HG02884 (cell line): ENCODE measurements around the gene PPP6C.
A peak's percentile ranks its signal among the peaks of the same experiment; 100 is the strongest.
"Not testable (repeated sequence)": the region's sequence is repeated elsewhere in the genome, so short reads cannot be mapped to it uniquely, and the experiment has no call there.

Experiments used
- ATAC-seq: cut with Tn5 transposase; IDR thresholded peaks from one replicate; pipeline ENCODE4 v1.9.1; 2021; ENCODE audit warnings: mild to moderate bottlenecking, moderate library complexity; ENCODE audit not compliant: unreplicated experiment

PPP6C gene

GRCh38 chr9:125142560-125143376, 46.8 kb downstream of the PPP6C start:
- ATAC-seq, result peak; percentile 3

GRCh38 chr9:125141751-125142150, 47.9 kb downstream of the PPP6C start:
- no peak for ATAC-seq

- ATAC-seq, result no peak
Observed at GRCh38 chr9:125141251-125141650, 48.4 kb downstream of the PPP6C start.

DNA sequence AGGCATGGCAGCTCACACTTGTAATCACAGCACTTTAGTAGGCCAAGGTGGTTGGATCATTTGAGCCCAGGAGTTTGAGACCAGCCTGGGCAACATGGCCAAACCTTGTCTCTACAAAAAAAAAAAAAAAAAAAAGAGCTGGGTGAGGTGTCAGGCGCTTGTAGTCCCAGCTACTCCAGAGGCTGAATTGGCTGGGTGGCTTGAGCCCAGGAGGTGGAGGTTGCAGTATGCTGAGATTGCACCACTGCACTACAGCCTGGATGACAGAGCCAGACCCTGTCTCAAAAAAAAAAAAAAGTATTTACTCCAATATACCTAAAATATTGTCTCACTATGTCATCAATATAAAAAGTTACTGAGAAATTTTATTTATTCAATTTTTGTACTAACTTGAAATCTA, 49.0 kb downstream of the PPP6C start:
- ATAC-seq, result no peak

DNA sequence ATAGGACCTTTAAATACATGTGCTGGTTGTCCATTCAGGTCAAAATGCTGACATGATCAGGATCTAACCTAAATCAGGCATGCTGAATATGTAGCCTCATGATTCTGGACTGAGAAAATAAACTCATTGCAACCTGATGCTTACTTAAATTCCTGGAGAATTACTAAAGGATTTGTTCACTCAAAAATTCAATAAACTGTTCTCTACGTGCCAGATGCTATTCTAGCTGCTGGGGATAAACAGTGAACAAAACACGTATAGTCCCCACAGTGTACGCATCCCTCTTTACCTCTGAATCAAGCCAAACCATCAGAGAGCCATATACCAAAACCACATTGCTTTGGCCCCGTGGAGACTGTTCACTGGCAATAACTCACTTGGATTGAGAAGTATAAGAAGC, 52.4 kb downstream of the PPP6C start:
- no peak for ATAC-seq

DNA sequence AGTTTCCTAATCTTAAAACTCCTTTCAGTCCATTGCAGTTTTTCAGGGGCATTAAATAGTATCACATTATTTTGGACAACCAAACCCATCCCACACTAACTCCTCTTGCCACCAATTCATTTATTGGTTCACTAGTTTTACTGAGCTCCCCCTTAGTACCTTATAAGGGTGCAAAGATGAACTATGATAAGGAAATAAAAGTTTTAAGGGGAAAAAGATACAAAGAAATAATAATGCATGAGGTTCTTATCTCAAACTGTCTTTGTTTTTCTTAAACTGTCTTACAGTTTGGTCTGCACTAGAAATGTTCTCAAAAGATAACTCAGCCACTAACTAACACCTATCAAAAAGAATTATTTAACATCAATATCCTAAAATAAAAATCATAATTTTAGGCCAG, 54.6 kb downstream of the PPP6C start:
- ATAC-seq, result no peak

- no peak for ATAC-seq
Observed at GRCh38 chr9:125133403-125134329, 55.9 kb downstream of the PPP6C start.

DNA sequence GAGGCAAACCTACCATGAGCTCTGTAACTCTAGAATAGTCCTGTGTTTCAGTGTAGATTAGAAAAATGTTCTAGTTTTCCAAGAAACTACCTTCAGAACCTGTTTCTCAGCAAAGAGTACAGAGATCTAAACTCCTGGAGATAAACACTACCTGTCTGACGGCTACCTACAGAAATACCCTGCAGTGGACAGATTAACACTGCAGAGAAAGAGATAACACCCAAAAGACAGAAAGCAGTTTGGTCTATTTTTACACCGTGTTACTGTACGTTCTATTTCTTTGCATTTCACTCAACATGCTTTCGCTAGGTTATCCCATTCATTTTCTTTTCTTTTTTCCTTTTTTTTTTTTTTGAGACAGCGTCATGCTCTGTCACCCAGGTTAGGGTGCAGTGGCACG, 57.8 kb downstream of the PPP6C start:
- no peak for ATAC-seq

GRCh38 chr9:125126019-125126746, 63.4 kb downstream of the PPP6C start:
- peak; percentile 98 for ATAC-seq

DNA sequence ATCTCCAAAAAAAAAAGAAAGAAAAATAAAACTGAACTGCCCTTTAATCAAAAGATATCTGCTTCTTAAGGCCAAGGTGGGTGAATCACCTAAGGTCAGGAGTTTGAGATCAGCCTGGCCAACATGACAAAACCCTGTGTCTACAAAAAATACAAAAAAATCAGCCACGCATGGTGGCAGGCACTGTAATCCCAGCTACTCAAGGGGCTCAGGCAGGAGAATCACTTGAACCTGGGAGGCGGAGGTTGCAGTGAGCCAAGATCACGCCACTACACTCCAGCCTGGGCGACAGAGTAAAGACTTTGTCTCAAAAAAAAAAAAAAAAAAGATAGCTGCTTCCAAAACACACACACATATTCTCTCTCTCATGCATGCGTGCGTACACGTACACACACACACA, 64.1 kb downstream of the PPP6C start:
- no peak for ATAC-seq

- no peak for ATAC-seq
Observed at GRCh38 chr9:125121146-125121545, 68.5 kb downstream of the PPP6C start.

DNA sequence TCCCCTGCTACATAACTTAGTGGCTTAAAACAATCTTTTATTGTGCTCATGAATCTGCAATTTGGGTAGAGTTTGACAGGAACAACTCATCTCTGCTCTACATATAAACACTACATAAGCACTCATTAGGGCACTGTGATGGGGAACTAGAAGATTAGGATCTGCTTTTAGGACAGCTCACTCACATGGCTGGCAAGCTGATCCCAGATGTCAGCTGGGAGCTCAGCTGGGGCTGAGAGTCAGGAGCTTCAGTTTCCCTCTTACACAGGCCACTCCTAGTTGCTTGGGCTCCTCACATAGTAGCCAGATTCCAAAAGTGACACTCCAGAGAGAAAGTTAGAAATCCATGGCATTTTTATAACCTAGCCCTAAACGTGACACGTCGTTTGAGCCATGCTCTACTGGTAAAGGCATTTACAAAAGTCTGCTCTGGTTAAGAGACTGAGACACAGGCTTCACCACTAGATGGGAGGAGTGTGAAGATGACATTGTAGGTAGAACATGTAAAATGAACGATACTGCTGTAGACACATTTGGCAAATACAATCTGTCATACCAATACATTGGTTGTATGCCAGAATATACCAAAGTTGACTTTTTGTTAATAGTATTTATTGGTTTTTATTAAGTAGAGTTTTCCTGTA, 69.8 kb downstream of the PPP6C start:
- no peak for ATAC-seq

- ATAC-seq, result not testable (repeated sequence)
Observed at GRCh38 chr9:125118696-125119095, 70.9 kb downstream of the PPP6C start.

GRCh38 chr9:125114503-125114902, 75.1 kb downstream of the PPP6C start:
- ATAC-seq, result not testable (repeated sequence)

DNA sequence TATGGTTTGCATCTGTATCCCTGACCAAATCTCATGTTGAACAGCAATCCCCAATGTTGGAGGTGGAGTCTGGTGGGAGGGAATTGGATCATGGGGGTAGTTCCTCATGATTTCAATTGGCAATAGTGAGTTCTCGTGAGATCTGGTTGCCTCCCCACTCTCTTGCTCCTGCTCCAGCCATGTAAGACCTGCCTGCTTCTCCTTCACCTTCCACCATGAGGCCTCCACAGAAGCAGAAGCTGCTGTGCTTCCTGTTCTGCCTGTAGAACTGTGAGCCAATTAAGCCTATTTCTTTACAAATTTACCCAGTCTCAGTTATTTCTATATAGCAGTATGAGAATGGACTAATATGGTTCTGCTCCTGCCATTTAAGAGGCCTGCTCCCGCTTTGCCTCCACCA, 79.1 kb downstream of the PPP6C start:
- no peak for ATAC-seq

DNA sequence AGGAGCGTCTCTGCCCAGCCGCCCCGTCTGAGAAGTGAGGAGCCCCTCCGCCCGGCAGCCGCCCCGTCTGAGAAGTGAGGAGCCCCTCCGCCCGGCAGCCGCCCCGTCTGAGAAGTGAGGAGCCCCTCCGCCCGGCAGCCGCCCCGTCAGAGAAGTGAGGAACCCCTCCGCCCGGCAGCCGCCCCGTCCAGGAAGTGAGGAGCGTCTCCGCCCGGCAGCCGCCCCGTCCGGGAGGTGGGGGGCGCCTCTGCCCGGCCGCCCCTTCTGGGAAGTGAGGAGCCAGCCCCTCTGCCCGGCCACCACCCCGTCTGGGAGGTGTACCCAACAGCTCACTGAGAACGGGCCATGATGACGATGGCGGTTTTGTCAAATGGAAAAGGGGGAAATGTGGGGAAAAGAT, 81.1 kb downstream of the PPP6C start:
- ATAC-seq, result not testable (repeated sequence)

GRCh38 chr9:125106285-125106893, 83.2 kb downstream of the PPP6C start:
- no peak for ATAC-seq

DNA sequence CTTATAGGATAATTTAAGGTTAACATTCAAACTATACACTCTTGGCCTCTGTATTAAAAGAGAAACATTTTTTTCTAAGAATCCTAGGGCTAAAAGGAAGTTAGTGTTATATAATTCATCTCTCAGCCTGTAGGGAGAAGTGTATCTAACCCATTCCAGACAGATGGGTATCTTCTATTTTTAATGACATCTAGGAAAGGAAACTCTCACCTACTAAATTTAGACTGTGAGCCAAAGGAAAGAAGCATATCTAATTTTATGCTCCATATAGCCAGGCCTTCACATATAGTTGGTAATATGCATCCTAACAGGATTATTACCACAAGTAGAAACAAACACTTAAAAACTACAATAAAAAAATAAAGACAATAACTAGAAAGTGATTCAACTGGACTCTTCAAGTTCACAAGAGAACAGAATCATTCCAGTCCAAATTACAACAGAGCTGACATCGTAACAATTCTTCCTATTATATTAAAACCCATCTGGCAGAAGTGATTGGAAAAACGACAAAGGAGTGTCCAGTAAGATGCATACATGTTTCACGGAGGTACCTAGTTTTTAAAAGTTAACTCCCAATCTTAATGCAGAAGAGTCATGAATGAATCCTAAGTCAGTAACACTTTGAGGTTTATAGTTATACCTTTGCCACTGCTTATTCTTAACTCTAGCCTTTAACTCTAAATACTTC, 85.7 kb downstream of the PPP6C start:
- ATAC-seq, result no peak

- no peak for ATAC-seq
Observed at GRCh38 chr9:125103021-125103420, 86.6 kb downstream of the PPP6C start.

DNA sequence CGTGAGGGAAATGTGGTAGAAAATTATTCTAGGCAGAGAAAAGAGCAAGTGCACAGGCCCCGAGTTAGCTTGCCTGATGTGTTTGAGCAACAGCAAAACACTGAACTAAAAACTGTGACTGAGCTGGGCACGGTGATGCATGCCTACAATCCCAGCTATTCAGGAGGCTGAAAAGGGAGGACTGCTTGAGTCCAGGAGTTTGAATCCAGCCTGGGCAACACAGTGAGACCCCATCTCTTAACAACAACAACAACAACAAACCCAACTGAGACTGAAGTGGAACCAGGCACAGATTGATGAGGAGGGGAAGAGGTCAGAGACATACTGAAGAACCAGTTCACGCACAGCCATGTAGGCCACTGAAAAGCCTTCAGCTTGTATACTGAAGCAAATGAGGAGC, 88.8 kb downstream of the PPP6C start:
- ATAC-seq, result no peak
